H9 (cell line): ENCODE measurements around the gene KLKB1. TPM values are rescaled to one million over a fixed set of nuclear protein-coding genes. Genes with fewer than 3 reads are reported as not detected.

ENCODE experiments used
- DNase-seq: peaks from one replicate; pipeline ENCODE4 v3.0.0-alpha.2; 2017
- H2AFZ ChIP-seq: one replicate; pipeline ENCODE4 v1.6.1; 2013; ENCODE audit warnings: mild to moderate bottlenecking, low read length, control low read depth, moderate library complexity
- H2AK5ac ChIP-seq: 2 replicates; pipeline ENCODE4 v1.6.1; 2013; ENCODE audit warnings: low read length, control low read depth, mixed read lengths; ENCODE audit not compliant: insufficient read length
- H2BK120ac ChIP-seq: one replicate; pipeline ENCODE4 v1.6.1; 2013; ENCODE audit warnings: low read depth, mild to moderate bottlenecking, low read length, control low read depth, inconsistent platforms; ENCODE audit not compliant: poor library complexity, severe bottlenecking
- H2BK12ac ChIP-seq: 2 replicates; pipeline ENCODE4 v1.6.1; 2013; ENCODE audit warnings: low read length, control low read depth, mixed read lengths, low read depth; ENCODE audit not compliant: insufficient read length
- H2BK15ac ChIP-seq: 2 replicates; pipeline ENCODE4 v1.6.1; 2013; ENCODE audit warnings: low read depth, low read length, control low read depth
- H2BK20ac ChIP-seq: one replicate; pipeline ENCODE4 v1.6.1; 2013; ENCODE audit warnings: low read depth, mild to moderate bottlenecking, low read length, control low read depth, inconsistent platforms; ENCODE audit not compliant: poor library complexity, severe bottlenecking
- H2BK5ac ChIP-seq: 2 replicates; pipeline ENCODE4 v1.6.1; 2013; ENCODE audit warnings: low read length, control low read depth, mixed read lengths; ENCODE audit not compliant: insufficient read length
- H3K14ac ChIP-seq: 2 replicates; pipeline ENCODE4 v1.6.1; 2013; ENCODE audit warnings: low read length, control low read depth; ENCODE audit not compliant: insufficient read depth
- H3K18ac ChIP-seq: 2 replicates; pipeline ENCODE4 v1.6.1; 2013; ENCODE audit warnings: low read depth, mild to moderate bottlenecking, mixed read lengths, low read length, control low read depth; ENCODE audit not compliant: insufficient read length
- H3K23ac ChIP-seq: 2 replicates; pipeline ENCODE4 v1.6.1; 2013; ENCODE audit warnings: low read length, control low read depth, mixed read lengths, low read depth; ENCODE audit not compliant: insufficient read length
- H3K23me2 ChIP-seq: 2 replicates; pipeline ENCODE4 v1.6.1; 2013; ENCODE audit warnings: low read depth, mild to moderate bottlenecking, mixed read lengths, low read length, control low read depth; ENCODE audit not compliant: insufficient read length, poor library complexity, severe bottlenecking
- H3K27ac ChIP-seq: 2 replicates; pipeline ENCODE4 v1.5.1; 2013; ENCODE audit warnings: low read length, control low read depth, mixed read lengths, low read depth; ENCODE audit not compliant: insufficient read length
- H3K27me3 ChIP-seq: 2 replicates; pipeline ENCODE4 v1.6.1; 2013; ENCODE audit warnings: low read length, control low read depth, inconsistent platforms; ENCODE audit not compliant: insufficient read depth
- H3K4ac ChIP-seq: 2 replicates; pipeline ENCODE4 v1.6.1; 2013; ENCODE audit warnings: low read depth, mild to moderate bottlenecking, control low read depth, inconsistent platforms, low read length, moderate library complexity
- H3K4me1 ChIP-seq: 2 replicates; pipeline ENCODE4 v1.6.1; 2013; ENCODE audit warnings: low read length, control low read depth, inconsistent platforms; ENCODE audit not compliant: insufficient read depth
- H3K4me2 ChIP-seq: 2 replicates; pipeline ENCODE4 v1.6.1; 2013; ENCODE audit warnings: low read length, control low read depth, mixed read lengths; ENCODE audit not compliant: insufficient read length, insufficient read depth
- H3K56ac ChIP-seq: 2 replicates; pipeline ENCODE4 v1.6.1; 2013; ENCODE audit warnings: low read depth, mild to moderate bottlenecking, mixed read lengths, low read length, control low read depth; ENCODE audit not compliant: insufficient read length
- H3K79me1 ChIP-seq: 2 replicates; pipeline ENCODE4 v1.6.1; 2013; ENCODE audit warnings: low read depth, mild to moderate bottlenecking, moderate library complexity, low read length, control low read depth, inconsistent platforms; ENCODE audit not compliant: insufficient read depth, poor library complexity, severe bottlenecking
- H3K79me2 ChIP-seq: 2 replicates; pipeline ENCODE4 v1.6.1; 2013; ENCODE audit warnings: low read length, control low read depth, inconsistent platforms; ENCODE audit not compliant: insufficient read depth
- H3K9ac ChIP-seq: 2 replicates; pipeline ENCODE4 v1.6.1; 2013; ENCODE audit warnings: low read length, control low read depth, mixed read lengths; ENCODE audit not compliant: insufficient read length; ENCODE audit errors: extremely low read depth
- H3K9me3 ChIP-seq: one replicate; pipeline ENCODE4 v1.6.1; 2013; ENCODE audit warnings: low read depth, low read length, inconsistent platforms; ENCODE audit not compliant: control insufficient read depth
- H3T11ph ChIP-seq: one replicate; pipeline ENCODE4 v1.6.1; 2013; ENCODE audit warnings: mild to moderate bottlenecking, low read length, control low read depth, inconsistent platforms
- H4K20me1 ChIP-seq: one replicate; pipeline ENCODE4 v1.6.1; 2013; ENCODE audit not compliant: control insufficient read depth, insufficient read length, insufficient read depth
- H4K5ac ChIP-seq: 2 replicates; pipeline ENCODE4 v1.6.1; 2013; ENCODE audit warnings: low read depth, mild to moderate bottlenecking, mixed read lengths, low read length, control low read depth; ENCODE audit not compliant: insufficient read length
- H4K8ac ChIP-seq: replicated peaks from 2 replicates; pipeline ENCODE4 v1.6.1; 2013; ENCODE audit warnings: low read length, control low read depth, mixed read lengths, low read depth; ENCODE audit not compliant: insufficient read length
- H4K91ac ChIP-seq: 2 replicates; pipeline ENCODE4 v1.6.1; 2013; ENCODE audit warnings: low read depth, mild to moderate bottlenecking, moderate library complexity, mixed read lengths, low read length, control low read depth; ENCODE audit not compliant: insufficient read length
- H3K27ac Mint-ChIP-seq, 3 experiments: 2 replicates in 2 of 3; 3 replicates in 1 of 3; pipeline ENCODE4 v1.8.0; 2020 to 2021; ENCODE audit warnings: mixed read lengths in 3 of 3, mild to moderate bottlenecking in 1 of 3, moderate library complexity in 1 of 3
- H3K27me3 Mint-ChIP-seq: 2 replicates; pipeline ENCODE4 v1.8.0; 2021; ENCODE audit warnings: low read depth, mild to moderate bottlenecking, moderate library complexity, mixed read lengths
- H3K36me3 Mint-ChIP-seq, 3 experiments: 2 replicates in 2 of 3; 3 replicates in 1 of 3; pipeline ENCODE4 v1.8.0; 2020 to 2021; ENCODE audit warnings: low read depth in 3 of 3, mixed read lengths in 3 of 3; ENCODE audit not compliant: insufficient read depth in 1 of 3
- H3K4me1 Mint-ChIP-seq, 2 experiments: 2 replicates each; pipeline ENCODE4 v1.8.0; 2020; ENCODE audit warnings: mixed read lengths in 2 of 2
- H3K4me3 Mint-ChIP-seq, 2 experiments: 2 replicates in 1 of 2; 3 replicates in 1 of 2; pipeline ENCODE4 v1.8.0; 2020 to 2021; ENCODE audit warnings: mild to moderate bottlenecking in 2 of 2, mixed read lengths in 2 of 2, moderate library complexity in 1 of 2
- H3K9me3 Mint-ChIP-seq, 2 experiments: 2 replicates in 1 of 2; 3 replicates in 1 of 2; pipeline ENCODE4 v1.8.0; 2020; ENCODE audit warnings: mild to moderate bottlenecking in 2 of 2, mixed read lengths in 2 of 2, moderate library complexity in 1 of 2
- CTCF ChIP-seq: fragments of 200-600 bp; sonication (generic); conservative IDR thresholded peaks from 3 replicates; pipeline ENCODE4 v1.8.0; 2021; ENCODE audit warnings: antibody characterized with exemption, mild to moderate bottlenecking
- WGBS: extraction: QIAGEN DNeasy Blood & Tissue Kit; methylation state at CpG from one replicate; pipeline ENCODE4 v1.1.7; 2013; ENCODE audit warnings: missing lambda C conversion rate, low lambda C conversion rate, mixed read lengths; ENCODE audit not compliant: insufficient read length; ENCODE audit errors: extremely low coverage; 5-methylcytosine and 5-hydroxymethylcytosine counted together
- long read RNA-seq: library from polyadenylated mRNA; unstranded; transcript quantifications from one replicate; pipeline ENCODE4 v2.0.0, GENCODE V29; 2020
- total RNA-seq: library from RNA; stranded (reverse); gene quantifications from 2 replicates; pipeline ENCODE4 v1.2.1, GENCODE V29; 2021

KLKB1 gene
- 20.1 and 21.8 TPM in 2 replicates for total RNA-seq
- long read RNA-seq, partial matches to known transcripts, result 18 of 163 reads
- long read RNA-seq, other reads (novel, unspliced or antisense), result 145 of 163 reads

- Histone ChIP-seq H3K14ac (no peak within 1 kb of the TSS), H3K27me3 (no peaks in the 10 kb centered on the region), H2BK20ac (no peak within 1 kb of the TSS), H3K79me1 (no peaks in the 10 kb centered on the region), H3K9ac (no peak within 1 kb of the TSS), H2BK120ac (no peak within 1 kb of the TSS), H3K4ac (no peak within 1 kb of the TSS), H3K56ac (no peak within 1 kb of the TSS), H3K18ac (peak within 1 kb of the TSS; percentile 42), H2BK12ac (peak within 1 kb of the TSS; percentile 94), H3K4me2 (no peak within 1 kb of the TSS), H4K91ac (peak within 1 kb of the TSS; percentile 43), H3K79me2 (no peaks in the 10 kb centered on the region), H2BK5ac (peak within 1 kb of the TSS; percentile 49), H3K23me2 (no peaks in the 10 kb centered on the region), H3T11ph (no peak within 1 kb of the TSS), H2AFZ (no peak within 1 kb of the TSS), H4K8ac (no peak within 1 kb of the TSS), H3K4me1 (no peaks in the 10 kb centered on the region; the same call in 1 of the 2 replicates), H3K23ac (no peak within 1 kb of the TSS), H2BK15ac (no peak within 1 kb of the TSS), H3K9me3 (peaks cover 25% of the 10 kb centered on the region), H2AK5ac (no peak within 1 kb of the TSS), H3K27ac (no peak within 1 kb of the TSS), H4K5ac (no peak within 1 kb of the TSS), H4K20me1 (no peaks in the 10 kb centered on the region)
- TF ChIP-seq CTCF, result no peak
- 0 out of 7 replicates have a peak within 1 kb of the TSS, but pooled peaks of 1 of the 3 experiments have one; percentile 30 for H3K27ac Mint-ChIP-seq
- peaks cover 11 to 30% of the 10 kb centered on the region in 2 experiments for H3K4me1 Mint-ChIP-seq
- no peak for DNase-seq
- no CpG with 5 or more reads among the region's 5 CpGs for WGBS
- no peak within 1 kb of the TSS for H3K4me3 Mint-ChIP-seq
- H3K27me3 Mint-ChIP-seq, result peaks cover 8% of the 10 kb centered on the region
- peaks cover 29 to 46% (median 32%) of the 10 kb centered on the region in 3 experiments for H3K36me3 Mint-ChIP-seq
- peaks cover 34 to 37% of the 10 kb centered on the region in 2 experiments for H3K9me3 Mint-ChIP-seq
Observed at GRCh38 chr4:186227221-186227620, at the start of gene KLKB1. TSS of gene KLKB1 (plus strand) at chr4:186227507. CDS start at chr4:186228196, 689 bp downstream.
